OCI-LY7 (cell line): ENCODE data around the gene TBC1D3B. TPM values are rescaled to one million over a fixed set of nuclear protein-coding genes. Genes with fewer than 3 reads are reported as not detected.

Experiments
- BruUV-seq: library from RNA; stranded (reverse); fragments of 400-500 nt; replicated peaks from 2 replicates; lab custom pipeline; 2021; lab: Mats Ljungman, UMichigan
- CTCF ChIA-PET: fragments of 300-600 bp; sonication (Branson Sonifier 250); formaldehyde crosslinking; loops from one replicate; lab custom pipeline; 2022; ENCODE audit warnings: antibody characterized with exemption; ENCODE audit not compliant: unreplicated experiment; lab: Charles Lee
- POLR2A ChIA-PET: fragments of 300-600 bp; sonication (Branson Sonifier 250); formaldehyde crosslinking; loops from one replicate; lab custom pipeline; 2022; ENCODE audit warnings: antibody characterized with exemption; lab: Charles Lee
- DNase-seq: peaks from one replicate; pipeline ENCODE4 v3.0.0-alpha.2; 2015; ENCODE audit warnings: low spot score
- H2AFZ ChIP-seq: fragments of 200-600 bp; sonication (generic), shearing (Covaris generic); 2 replicates; pipeline ENCODE4 v1.6.1; 2014; ENCODE audit warnings: mild to moderate bottlenecking, antibody characterized with exemption, low read length, moderate library complexity
- H3K27ac ChIP-seq: fragments of 200-600 bp; sonication (generic); 2 replicates; pipeline ENCODE4 v1.5.1; 2014; ENCODE audit warnings: mixed run types, low read depth, mild to moderate bottlenecking, moderate library complexity, low read length, inconsistent platforms; ENCODE audit not compliant: poor library complexity, severe bottlenecking
- H3K36me3 ChIP-seq: fragments of 200-600 bp; sonication (generic); 2 replicates; pipeline ENCODE4 v1.6.1; 2014; ENCODE audit warnings: mild to moderate bottlenecking, antibody characterized with exemption, low read length, moderate library complexity, mixed read lengths; ENCODE audit not compliant: insufficient read depth
- H3K4me1 ChIP-seq: fragments of 200-600 bp; sonication (generic); 2 replicates; pipeline ENCODE4 v1.5.1; 2014; ENCODE audit warnings: mild to moderate bottlenecking, low read length; ENCODE audit not compliant: insufficient read depth, poor library complexity, severe bottlenecking
- H3K4me2 ChIP-seq: fragments of 200-600 bp; sonication (generic); 2 replicates; pipeline ENCODE4 v1.6.1; 2014; ENCODE audit warnings: mild to moderate bottlenecking, low read length
- H3K4me3 ChIP-seq: fragments of 200-600 bp; sonication (generic); 2 replicates; pipeline ENCODE4 v1.5.1; 2014; ENCODE audit warnings: mild to moderate bottlenecking, low read depth, low read length; ENCODE audit not compliant: poor library complexity, severe bottlenecking
- H3K79me2 ChIP-seq: fragments of 200-600 bp; sonication (generic); 2 replicates; pipeline ENCODE4 v1.6.1; 2016; ENCODE audit warnings: low read depth, mild to moderate bottlenecking, low read length, moderate library complexity, mixed read lengths; ENCODE audit not compliant: insufficient read depth
- H3K9me2 ChIP-seq: fragments of 200-600 bp; sonication (generic); 2 replicates; pipeline ENCODE4 v1.6.1; 2016; ENCODE audit warnings: mild to moderate bottlenecking, low read length, mixed read lengths; ENCODE audit not compliant: insufficient read depth
- H3K9me3 ChIP-seq: fragments of 200-600 bp; sonication (generic); 2 replicates; pipeline ENCODE4 v1.6.1; 2014; ENCODE audit warnings: mild to moderate bottlenecking, mixed run types, low read length, mixed read lengths
- H4K20me1 ChIP-seq: fragments of 200-600 bp; sonication (generic); 2 replicates; pipeline ENCODE4 v1.6.1; 2014; ENCODE audit warnings: mild to moderate bottlenecking, antibody characterized with exemption, low read length, moderate library complexity, mixed read lengths; ENCODE audit not compliant: insufficient read depth
- CTCF ChIP-seq: fragments of 200-600 bp; sonication (generic); conservative IDR thresholded peaks from 2 replicates; pipeline ENCODE4 v1.5.1; 2014; ENCODE audit warnings: mild to moderate bottlenecking, antibody characterized with exemption, low read length, moderate library complexity, mixed read lengths
- EZH2phosphoT487 ChIP-seq: fragments of 200-600 bp; sonication (generic); IDR thresholded peaks from 2 replicates; pipeline ENCODE4 v1.6.1; 2018; ENCODE audit warnings: low read depth, borderline replicate concordance, mild to moderate bottlenecking, mixed run types, antibody characterized with exemption, low read length, moderate library complexity, mixed read lengths
- intact Hi-C: fragments of 100-400 bp; cut with micrococcal nuclease; formaldehyde crosslinking; loops from one replicate; pipeline ENCODE4 v1.10.0; 2022; ENCODE audit not compliant: unreplicated experiment
- total RNA-seq, 2 experiments: library from RNA; depleted of rRNA in 1 of 2; stranded (reverse); fragments of >200 nt in 1 of 2; shearing (Covaris generic) in 1 of 2; gene quantifications; 2 replicates each; pipeline ENCODE4 v1.2.3, GENCODE V29; 2014 to 2022

TBC1D3B gene
- total RNA-seq, 2 experiments from 2014 or later = 3.0 to 13.8 TPM

- H3K4me3 ChIP-seq = no peak overlapping the region
- peaks cover 35% of the 10 kb centered on the region for H3K9me3 ChIP-seq
- TF ChIP-seq CTCF (no peak), EZH2phosphoT487 (no peak)
- H3K36me3 ChIP-seq = no peaks in the 10 kb centered on the region
- no TSS peak for BruUV-seq
- peak overlapping the region; percentile 48 for H3K4me2 ChIP-seq
- ChIA-PET CTCF (no interaction called here), POLR2A (interaction anchor here (0.6 to 1.0 kb wide), 4 partner anchors 15 to 1757 kb away, joined by 3 to 4 read pairs (median 3); no protein-coding TSS in a partner anchor)
- no peaks in the 10 kb centered on the region for H3K79me2 ChIP-seq
- H4K20me1 ChIP-seq = no peaks in the 10 kb centered on the region
- DNase-seq = peak; percentile 92
- no peak overlapping the region for H3K27ac ChIP-seq
- H3K9me2 ChIP-seq = no peaks in the 10 kb centered on the region
- no peak overlapping the region for H2AFZ ChIP-seq
- H3K4me1 ChIP-seq = peaks cover 20% of the 10 kb centered on the region
- intact Hi-C loops = loop anchor here (1.0 kb wide), 1 partner anchor 37 kb away; the partner anchor contains the start of gene CCL3
Measured at GRCh38 chr17:36127199-36127893, 49.1 kb downstream of the TBC1D3B start.

GRCh38 chr17:36124879-36125824 lies 51.3 kb downstream of the TBC1D3B start:
- Histone ChIP-seq H3K4me2 (no peak overlapping the region), H3K36me3 (no peaks in the 10 kb centered on the region), H3K9me3 (peaks cover 35% of the 10 kb centered on the region), H3K79me2 (no peaks in the 10 kb centered on the region), H3K4me3 (no peak overlapping the region), H3K9me2 (no peaks in the 10 kb centered on the region), H4K20me1 (no peaks in the 10 kb centered on the region), H3K27ac (no peak overlapping the region), H2AFZ (no peak overlapping the region), H3K4me1 (peaks cover 20% of the 10 kb centered on the region)
- peak; percentile 59 for DNase-seq
- TF ChIP-seq CTCF (peak; percentile 47), EZH2phosphoT487 (no peak)
- CTCF ChIA-PET = no interaction called here
- POLR2A ChIA-PET = no interaction called here
- intact Hi-C loops = no loop called here
- BruUV-seq = no TSS peak
